Measurements from ENCODE around the gene SWSAP1.
"Not testable (repeated sequence)": the region's sequence is repeated elsewhere in the genome, so short reads cannot be mapped to it uniquely, and the experiment has no call there.

Gene SWSAP1

GRCh38 chr19:11374433-11375142 is at the start of gene SWSAP1:
Gene SWSAP1 (plus strand): TSS chr19:11374666. CDS start chr19:11374681, 15 bp downstream.
- peak; percentile 97 for DNase-seq

- no peak for DNase-seq
Observed at GRCh38 chr19:11324748-11325389, 49.6 kb upstream of the SWSAP1 start.

- no peak for DNase-seq
Observed at GRCh38 chr19:11325544-11325943, 48.9 kb upstream of the SWSAP1 start.

- DNase-seq, result no peak
Observed at GRCh38 chr19:11330127-11330526, 44.3 kb upstream of the SWSAP1 start.

- DNase-seq, result no peak
Observed at GRCh38 chr19:11331502-11331901, 43.0 kb upstream of the SWSAP1 start.

- no peak for DNase-seq
Observed at GRCh38 chr19:11332822-11333221, 41.6 kb upstream of the SWSAP1 start.

- not testable (repeated sequence) for DNase-seq
Observed at GRCh38 chr19:11333838-11334237, 40.6 kb upstream of the SWSAP1 start.

GRCh38 chr19:11335449-11336146 is 38.9 kb upstream of the SWSAP1 start:
- DNase-seq, result no peak

GRCh38 chr19:11337080-11337479 is 37.4 kb upstream of the SWSAP1 start:
- no peak for DNase-seq

GRCh38 chr19:11338121-11338520 is 36.3 kb upstream of the SWSAP1 start:
- no peak for DNase-seq

- no peak for DNase-seq
Observed at GRCh38 chr19:11338569-11339253, 35.8 kb upstream of the SWSAP1 start.

GRCh38 chr19:11339254-11340098 is 35.0 kb upstream of the SWSAP1 start, which contains the start of gene RAB3D:
Gene RAB3D (minus strand): TSS chr19:11339657. CDS start chr19:11337399, 2,258 bp downstream.
- peak; percentile 82 for DNase-seq

- DNase-seq, result not testable (repeated sequence)
Observed at GRCh38 chr19:11340099-11340467, 34.4 kb upstream of the SWSAP1 start.

- no peak for DNase-seq
Observed at GRCh38 chr19:11342429-11342828, 32.0 kb upstream of the SWSAP1 start.

- DNase-seq, result no peak
Observed at GRCh38 chr19:11345122-11345803, 29.2 kb upstream of the SWSAP1 start.

GRCh38 chr19:11346104-11346940 is 28.1 kb upstream of the SWSAP1 start, which contains the start of the genes CCDC159 and TMEM205:
Gene CCDC159 (plus strand): TSS chr19:11346519. CDS start chr19:11346607, 88 bp downstream.
Gene TMEM205 (minus strand): TSS chr19:11346268. CDS start chr19:11345619, 649 bp downstream.
- peak; percentile 98 for DNase-seq

- DNase-seq, result no peak
Observed at GRCh38 chr19:11347546-11348039, 26.9 kb upstream of the SWSAP1 start.

- no peak for DNase-seq
Observed at GRCh38 chr19:11349171-11349570, 25.3 kb upstream of the SWSAP1 start.

GRCh38 chr19:11354102-11354501 is 20.4 kb upstream of the SWSAP1 start:
- DNase-seq, result not testable (repeated sequence)

Measured in NCI-H1694 (cell line).